HepG2 (cell line): Measurements from ENCODE around the gene GRIP1. TPM values are rescaled to one million over a fixed set of nuclear protein-coding genes. Genes with fewer than 3 reads are reported as not detected.

Source experiments
- ATAC-seq: fragments of 200-7000 bp; cut with Tn5 transposase; 3 replicates; pipeline ENCODE4 v1.9.1; 2020; ENCODE audit warnings: mild to moderate bottlenecking, moderate library complexity
- BruUV-seq: library from RNA; stranded (reverse); fragments of 400-500 nt; replicated peaks from 2 replicates; lab custom pipeline; 2021; lab: Mats Ljungman, UMichigan
- CTCF ChIA-PET: fragments of 300-600 bp; formaldehyde crosslinking; extraction: SDS; loops from one replicate; lab custom pipeline; 2021; ENCODE audit warnings: low total read pairs, inconsistent platforms, low intra/inter-chr PET ratio; lab: Yijun Ruan, JAX
- POLR2A ChIA-PET: fragments of 350-600 bp; sonication (Branson Sonifier 250); formaldehyde crosslinking; loops from one replicate; lab custom pipeline; 2020; ENCODE audit warnings: antibody characterized with exemption, inconsistent platforms; lab: Yijun Ruan, JAX
- DNase-seq: peaks from one replicate; pipeline ENCODE4 v3.0.0-alpha.2; 2015; ENCODE audit warnings: low spot score
- FAIRE-seq: peaks from 3 replicates; lab custom pipeline; 2011; peaks lifted over from hg19 to GRCh38; lab: Jason Lieb, UNC
- H2AFZ ChIP-seq: one replicate; pipeline ENCODE4 v1.6.1; 2011; ENCODE audit warnings: low read length, inconsistent platforms
- H3K27ac ChIP-seq: fragments of 300-600 bp; 3 replicates; pipeline ENCODE4 v1.8.0; 2011; ENCODE audit warnings: mixed run types, mild to moderate bottlenecking, mixed read lengths, low read length, inconsistent platforms; ENCODE audit not compliant: insufficient read depth; ENCODE audit errors: extremely low read length
- H3K27me3 ChIP-seq, 2 experiments: fragments of 200-600 bp in 1 of 2; 2 replicates in 1 of 2; 3 replicates in 1 of 2; pipeline versions ENCODE4 v1.6.0 to v1.8.0; 2011; ENCODE audit warnings: low read length in 2 of 2, mild to moderate bottlenecking in 2 of 2, moderate library complexity in 2 of 2, inconsistent platforms in 1 of 2; ENCODE audit not compliant: insufficient read depth in 2 of 2, control insufficient read depth in 1 of 2
- H3K36me3 ChIP-seq, 2 experiments: fragments of 200-600 bp in 1 of 2; replicated peaks in 1 of 2; 2 replicates in 1 of 2; 3 replicates in 1 of 2; pipeline versions ENCODE4 v1.5.1 to v1.8.0; 2011; ENCODE audit warnings: low read length in 2 of 2, inconsistent platforms in 1 of 2; ENCODE audit not compliant: insufficient read depth in 2 of 2, control insufficient read depth in 1 of 2
- H3K4me1 ChIP-seq: 2 replicates; pipeline ENCODE4 v1.5.1; 2012; ENCODE audit warnings: low read length, inconsistent platforms; ENCODE audit not compliant: insufficient read depth
- H3K4me2 ChIP-seq: 2 replicates; pipeline ENCODE4 v1.6.0; 2011; ENCODE audit warnings: low read depth, low read length, inconsistent platforms
- H3K4me3 ChIP-seq, 3 experiments: fragments of 200-600 bp in 1 of 3; sonication (generic), shearing (Covaris generic) in 1 of 3; replicated peaks in 1 of 3; 2 replicates each; pipeline ENCODE4 v1.5.1; 2011 to 2016; ENCODE audit warnings: low read length in 3 of 3, inconsistent platforms in 2 of 3, low read depth in 2 of 3, mild to moderate bottlenecking in 2 of 3, control low read depth in 1 of 3, mixed read lengths in 1 of 3; ENCODE audit not compliant: insufficient read depth in 1 of 3
- H3K79me2 ChIP-seq: one replicate; pipeline ENCODE4 v1.6.1; 2011; ENCODE audit warnings: low read length, inconsistent platforms; ENCODE audit not compliant: insufficient read depth
- H3K9ac ChIP-seq: 2 replicates; pipeline ENCODE4 v1.6.0; 2011; ENCODE audit warnings: mild to moderate bottlenecking, low read depth, low read length, inconsistent platforms; ENCODE audit not compliant: insufficient read depth
- H3K9me3 ChIP-seq: 2 replicates; pipeline ENCODE4 v1.5.1; 2012; ENCODE audit warnings: mild to moderate bottlenecking, low read length
- H4K20me1 ChIP-seq: 2 replicates; pipeline ENCODE4 v1.6.0; 2011; ENCODE audit warnings: inconsistent platforms, mild to moderate bottlenecking, low read length, moderate library complexity; ENCODE audit not compliant: insufficient read depth
- PCBP1 ChIP-seq: fragments of 200-400 bp; formaldehyde crosslinking; IDR thresholded peaks from 2 replicates; pipeline ENCODE4 v1.6.1; 2017; ENCODE audit warnings: mild to moderate bottlenecking, low read depth, low read length, borderline replicate concordance
- RARG ChIP-seq: sonication (generic); formaldehyde crosslinking; IDR thresholded peaks from 2 replicates; pipeline ENCODE4 v1.4.0; 2020; ENCODE audit warnings: low read depth, mild to moderate bottlenecking, missing genetic modification reagents
- ZNF12 ChIP-seq: sonication (generic); formaldehyde crosslinking; IDR thresholded peaks from 2 replicates; pipeline ENCODE4 v1.5.0; 2020; ENCODE audit warnings: missing genetic modification reagents
- ZSCAN31 ChIP-seq: sonication (generic); formaldehyde crosslinking; IDR thresholded peaks from 2 replicates; pipeline ENCODE4 v1.5.0; 2020; ENCODE audit warnings: low read depth, mild to moderate bottlenecking, missing genetic modification reagents
- WGBS: methylation state at CpG from one replicate; pipeline ENCODE4 v1.1.6; 2017; ENCODE audit warnings: low lambda C conversion rate; 5-methylcytosine and 5-hydroxymethylcytosine counted together
- in situ Hi-C: cut with HindIII; loops from 2 replicates; pipeline ENCODE4 v1.10.0; 2017; ENCODE audit warnings: low pct_unique_long_range_greater_than_20kb; ENCODE audit not compliant: extremely low pct_ligation_motif_present
- intact Hi-C: fragments of 100-400 bp; cut with micrococcal nuclease; formaldehyde crosslinking; loops from one replicate; pipeline ENCODE4 v1.10.0; 2022; ENCODE audit not compliant: unreplicated experiment
- polyA plus RNA-seq, 8 experiments: library from polyadenylated mRNA; depleted of rRNA in 3 of 8; stranded (reverse) in 7 of 8; unstranded in 1 of 8; fragments of >200 nt; fragmentation: Illumina TruSeq in 4 of 8; extraction: Trizol in 4 of 8; gene quantifications; 2 replicates each; pipeline versions ENCODE4 v1.2.1 to v1.2.3, GENCODE V29; 2011 to 2016; ENCODE audit warnings: low read depth in 4 of 8, missing spikeins in 1 of 8, mixed read lengths in 1 of 8; ENCODE audit not compliant: insufficient read depth in 1 of 8
- total RNA-seq, 5 experiments: library from RNA; depleted of rRNA; stranded (reverse); fragments of >200 nt; fragmentation: Illumina TruSeq; extraction: Trizol; gene quantifications; 2 replicates each; pipeline ENCODE4 v1.2.3, GENCODE V29; 2016; ENCODE audit warnings: low read depth in 1 of 5
- TF ChIP-seq, protein P1 (sequence below): sonication (generic); formaldehyde crosslinking; IDR thresholded peaks from 2 replicates; pipeline ENCODE4 v1.4.0; 2020; ENCODE audit warnings: missing genetic modification reagents
- TF ChIP-seq, protein P2 (sequence below): sonication (generic); formaldehyde crosslinking; IDR thresholded peaks from 2 replicates; pipeline ENCODE4 v1.8.1; 2023; ENCODE audit warnings: mild to moderate bottlenecking, missing genetic modification reagents
- TF ChIP-seq, protein P3 (sequence below): sonication (generic); formaldehyde crosslinking; IDR thresholded peaks from 2 replicates; pipeline ENCODE4 v1.5.1; 2020; ENCODE audit warnings: mild to moderate bottlenecking, missing genetic modification reagents, borderline replicate concordance
- TF ChIP-seq, protein P4 (sequence below): sonication (generic); formaldehyde crosslinking; IDR thresholded peaks from 2 replicates; pipeline ENCODE4 v1.4.0; 2020; ENCODE audit warnings: mild to moderate bottlenecking, missing genetic modification reagents

Gene GRIP1
- total and polyA plus RNA-seq, 2 of the 13 experiments (the other 11 are each of a cell fraction or from before 2014, with no cell fraction given): not detected

DNA sequence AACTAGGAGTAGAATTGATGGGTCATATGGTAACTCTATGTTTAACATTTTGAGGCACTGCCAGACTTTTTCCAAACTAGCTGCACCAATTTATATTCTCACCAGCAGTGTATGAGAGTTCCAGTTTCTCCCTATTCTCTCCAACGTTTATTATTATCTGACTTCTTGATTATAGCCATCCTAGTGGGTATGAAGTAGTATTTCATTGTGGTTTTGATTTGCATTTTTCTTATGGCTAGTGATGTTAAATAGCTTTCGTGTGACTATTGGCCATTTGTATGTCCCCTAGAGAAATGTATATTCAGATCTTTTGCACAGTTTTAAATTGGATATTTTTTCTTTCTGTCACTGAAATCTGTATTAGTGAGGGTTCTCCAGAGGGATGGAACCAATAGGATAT is 338.7 kb downstream of the GRIP1 start:
- BruUV-seq: no TSS peak
- CTCF ChIA-PET: no interaction called here
- H3K4me2 ChIP-seq: no peak overlapping the region
- no peak for TF ChIP-seq PCBP1
- TF ChIP-seq, protein P1, sequence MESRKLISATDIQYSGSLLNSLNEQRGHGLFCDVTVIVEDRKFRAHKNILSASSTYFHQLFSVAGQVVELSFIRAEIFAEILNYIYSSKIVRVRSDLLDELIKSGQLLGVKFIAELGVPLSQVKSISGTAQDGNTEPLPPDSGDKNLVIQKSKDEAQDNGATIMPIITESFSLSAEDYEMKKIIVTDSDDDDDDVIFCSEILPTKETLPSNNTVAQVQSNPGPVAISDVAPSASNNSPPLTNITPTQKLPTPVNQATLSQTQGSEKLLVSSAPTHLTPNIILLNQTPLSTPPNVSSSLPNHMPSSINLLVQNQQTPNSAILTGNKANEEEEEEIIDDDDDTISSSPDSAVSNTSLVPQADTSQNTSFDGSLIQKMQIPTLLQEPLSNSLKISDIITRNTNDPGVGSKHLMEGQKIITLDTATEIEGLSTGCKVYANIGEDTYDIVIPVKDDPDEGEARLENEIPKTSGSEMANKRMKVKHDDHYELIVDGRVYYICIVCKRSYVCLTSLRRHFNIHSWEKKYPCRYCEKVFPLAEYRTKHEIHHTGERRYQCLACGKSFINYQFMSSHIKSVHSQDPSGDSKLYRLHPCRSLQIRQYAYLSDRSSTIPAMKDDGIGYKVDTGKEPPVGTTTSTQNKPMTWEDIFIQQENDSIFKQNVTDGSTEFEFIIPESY: no peak
- TF ChIP-seq ZSCAN31 (CRISPR knock-in tag): no peak
- TF ChIP-seq, protein P2, sequence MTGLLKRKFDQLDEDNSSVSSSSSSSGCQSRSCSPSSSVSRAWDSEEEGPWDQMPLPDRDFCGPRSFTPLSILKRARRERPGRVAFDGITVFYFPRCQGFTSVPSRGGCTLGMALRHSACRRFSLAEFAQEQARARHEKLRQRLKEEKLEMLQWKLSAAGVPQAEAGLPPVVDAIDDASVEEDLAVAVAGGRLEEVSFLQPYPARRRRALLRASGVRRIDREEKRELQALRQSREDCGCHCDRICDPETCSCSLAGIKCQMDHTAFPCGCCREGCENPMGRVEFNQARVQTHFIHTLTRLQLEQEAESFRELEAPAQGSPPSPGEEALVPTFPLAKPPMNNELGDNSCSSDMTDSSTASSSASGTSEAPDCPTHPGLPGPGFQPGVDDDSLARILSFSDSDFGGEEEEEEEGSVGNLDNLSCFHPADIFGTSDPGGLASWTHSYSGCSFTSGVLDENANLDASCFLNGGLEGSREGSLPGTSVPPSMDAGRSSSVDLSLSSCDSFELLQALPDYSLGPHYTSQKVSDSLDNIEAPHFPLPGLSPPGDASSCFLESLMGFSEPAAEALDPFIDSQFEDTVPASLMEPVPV (CRISPR knock-in tag): no peak
- TF ChIP-seq RARG (CRISPR knock-in tag): no peak
- TF ChIP-seq, protein P3, sequence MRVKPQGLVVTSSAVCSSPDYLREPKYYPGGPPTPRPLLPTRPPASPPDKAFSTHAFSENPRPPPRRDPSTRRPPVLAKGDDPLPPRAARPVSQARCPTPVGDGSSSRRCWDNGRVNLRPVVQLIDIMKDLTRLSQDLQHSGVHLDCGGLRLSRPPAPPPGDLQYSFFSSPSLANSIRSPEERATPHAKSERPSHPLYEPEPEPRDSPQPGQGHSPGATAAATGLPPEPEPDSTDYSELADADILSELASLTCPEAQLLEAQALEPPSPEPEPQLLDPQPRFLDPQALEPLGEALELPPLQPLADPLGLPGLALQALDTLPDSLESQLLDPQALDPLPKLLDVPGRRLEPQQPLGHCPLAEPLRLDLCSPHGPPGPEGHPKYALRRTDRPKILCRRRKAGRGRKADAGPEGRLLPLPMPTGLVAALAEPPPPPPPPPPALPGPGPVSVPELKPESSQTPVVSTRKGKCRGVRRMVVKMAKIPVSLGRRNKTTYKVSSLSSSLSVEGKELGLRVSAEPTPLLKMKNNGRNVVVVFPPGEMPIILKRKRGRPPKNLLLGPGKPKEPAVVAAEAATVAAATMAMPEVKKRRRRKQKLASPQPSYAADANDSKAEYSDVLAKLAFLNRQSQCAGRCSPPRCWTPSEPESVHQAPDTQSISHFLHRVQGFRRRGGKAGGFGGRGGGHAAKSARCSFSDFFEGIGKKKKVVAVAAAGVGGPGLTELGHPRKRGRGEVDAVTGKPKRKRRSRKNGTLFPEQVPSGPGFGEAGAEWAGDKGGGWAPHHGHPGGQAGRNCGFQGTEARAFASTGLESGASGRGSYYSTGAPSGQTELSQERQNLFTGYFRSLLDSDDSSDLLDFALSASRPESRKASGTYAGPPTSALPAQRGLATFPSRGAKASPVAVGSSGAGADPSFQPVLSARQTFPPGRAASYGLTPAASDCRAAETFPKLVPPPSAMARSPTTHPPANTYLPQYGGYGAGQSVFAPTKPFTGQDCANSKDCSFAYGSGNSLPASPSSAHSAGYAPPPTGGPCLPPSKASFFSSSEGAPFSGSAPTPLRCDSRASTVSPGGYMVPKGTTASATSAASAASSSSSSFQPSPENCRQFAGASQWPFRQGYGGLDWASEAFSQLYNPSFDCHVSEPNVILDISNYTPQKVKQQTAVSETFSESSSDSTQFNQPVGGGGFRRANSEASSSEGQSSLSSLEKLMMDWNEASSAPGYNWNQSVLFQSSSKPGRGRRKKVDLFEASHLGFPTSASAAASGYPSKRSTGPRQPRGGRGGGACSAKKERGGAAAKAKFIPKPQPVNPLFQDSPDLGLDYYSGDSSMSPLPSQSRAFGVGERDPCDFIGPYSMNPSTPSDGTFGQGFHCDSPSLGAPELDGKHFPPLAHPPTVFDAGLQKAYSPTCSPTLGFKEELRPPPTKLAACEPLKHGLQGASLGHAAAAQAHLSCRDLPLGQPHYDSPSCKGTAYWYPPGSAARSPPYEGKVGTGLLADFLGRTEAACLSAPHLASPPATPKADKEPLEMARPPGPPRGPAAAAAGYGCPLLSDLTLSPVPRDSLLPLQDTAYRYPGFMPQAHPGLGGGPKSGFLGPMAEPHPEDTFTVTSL: no peak
- TF ChIP-seq, protein P4, sequence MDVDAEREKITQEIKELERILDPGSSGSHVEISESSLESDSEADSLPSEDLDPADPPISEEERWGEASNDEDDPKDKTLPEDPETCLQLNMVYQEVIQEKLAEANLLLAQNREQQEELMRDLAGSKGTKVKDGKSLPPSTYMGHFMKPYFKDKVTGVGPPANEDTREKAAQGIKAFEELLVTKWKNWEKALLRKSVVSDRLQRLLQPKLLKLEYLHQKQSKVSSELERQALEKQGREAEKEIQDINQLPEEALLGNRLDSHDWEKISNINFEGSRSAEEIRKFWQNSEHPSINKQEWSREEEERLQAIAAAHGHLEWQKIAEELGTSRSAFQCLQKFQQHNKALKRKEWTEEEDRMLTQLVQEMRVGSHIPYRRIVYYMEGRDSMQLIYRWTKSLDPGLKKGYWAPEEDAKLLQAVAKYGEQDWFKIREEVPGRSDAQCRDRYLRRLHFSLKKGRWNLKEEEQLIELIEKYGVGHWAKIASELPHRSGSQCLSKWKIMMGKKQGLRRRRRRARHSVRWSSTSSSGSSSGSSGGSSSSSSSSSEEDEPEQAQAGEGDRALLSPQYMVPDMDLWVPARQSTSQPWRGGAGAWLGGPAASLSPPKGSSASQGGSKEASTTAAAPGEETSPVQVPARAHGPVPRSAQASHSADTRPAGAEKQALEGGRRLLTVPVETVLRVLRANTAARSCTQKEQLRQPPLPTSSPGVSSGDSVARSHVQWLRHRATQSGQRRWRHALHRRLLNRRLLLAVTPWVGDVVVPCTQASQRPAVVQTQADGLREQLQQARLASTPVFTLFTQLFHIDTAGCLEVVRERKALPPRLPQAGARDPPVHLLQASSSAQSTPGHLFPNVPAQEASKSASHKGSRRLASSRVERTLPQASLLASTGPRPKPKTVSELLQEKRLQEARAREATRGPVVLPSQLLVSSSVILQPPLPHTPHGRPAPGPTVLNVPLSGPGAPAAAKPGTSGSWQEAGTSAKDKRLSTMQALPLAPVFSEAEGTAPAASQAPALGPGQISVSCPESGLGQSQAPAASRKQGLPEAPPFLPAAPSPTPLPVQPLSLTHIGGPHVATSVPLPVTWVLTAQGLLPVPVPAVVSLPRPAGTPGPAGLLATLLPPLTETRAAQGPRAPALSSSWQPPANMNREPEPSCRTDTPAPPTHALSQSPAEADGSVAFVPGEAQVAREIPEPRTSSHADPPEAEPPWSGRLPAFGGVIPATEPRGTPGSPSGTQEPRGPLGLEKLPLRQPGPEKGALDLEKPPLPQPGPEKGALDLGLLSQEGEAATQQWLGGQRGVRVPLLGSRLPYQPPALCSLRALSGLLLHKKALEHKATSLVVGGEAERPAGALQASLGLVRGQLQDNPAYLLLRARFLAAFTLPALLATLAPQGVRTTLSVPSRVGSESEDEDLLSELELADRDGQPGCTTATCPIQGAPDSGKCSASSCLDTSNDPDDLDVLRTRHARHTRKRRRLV (CRISPR knock-in tag): no peak
- no peak for TF ChIP-seq ZNF12 (CRISPR knock-in tag)

More for the DNA sequence above, 338.7 kb downstream of the GRIP1 start:
- Histone ChIP-seq H3K9ac (no peak overlapping the region), H3K4me3 (no peak overlapping the region), H4K20me1 (no peaks in the 10 kb centered on the region), H3K79me2 (no peaks in the 10 kb centered on the region), H3K27me3 (no peaks in the 10 kb centered on the region), H3K9me3 (peaks cover 12% of the 10 kb centered on the region), H3K27ac (no peak overlapping the region), H2AFZ (no peak overlapping the region), H3K36me3 (peaks cover 0 to 2% of the 10 kb centered on the region in 2 experiments; a peak in 1 of 5 replicates), H3K4me1 (no peaks in the 10 kb centered on the region)
- intact Hi-C loops (no loop called here), in situ Hi-C loops (no loop called here)
- FAIRE-seq: no peak
- 77% methylated on average over 2 of the region's 2 CpGs for WGBS
- no peak for DNase-seq
- ATAC-seq: no peak
- POLR2A ChIA-PET: no interaction called here
